GM19397 (cell line): ENCODE measurements around the gene MME.
"Not testable (repeated sequence)": the region's sequence is repeated elsewhere in the genome, so short reads cannot be mapped to it uniquely, and the experiment has no call there.

ENCODE experiments used
- ATAC-seq: cut with Tn5 transposase; IDR thresholded peaks from one replicate; pipeline ENCODE4 v1.9.1; 2021; ENCODE audit warnings: mild to moderate bottlenecking, moderate library complexity; ENCODE audit not compliant: unreplicated experiment

Gene MME

GRCh38 chr3:155189478-155189877 is 109.4 kb downstream of the MME start:
- no peak for ATAC-seq

GRCh38 chr3:155190691-155191090 is 110.6 kb downstream of the MME start:
- ATAC-seq: no peak

- no peak for ATAC-seq
These were observed 113.0 kb downstream of the MME start for GRCh38 chr3:155192957-155193746.

- ATAC-seq: no peak
These were observed 113.7 kb downstream of the MME start for GRCh38 chr3:155193868-155194267.

GRCh38 chr3:155194973-155195957 is 115.1 kb downstream of the MME start:
- ATAC-seq: no peak

GRCh38 chr3:155196131-155197021 is 116.3 kb downstream of the MME start:
- ATAC-seq: no peak

GRCh38 chr3:155197786-155198185 is 117.7 kb downstream of the MME start:
- ATAC-seq: no peak

GRCh38 chr3:155202626-155203025 is 122.5 kb downstream of the MME start:
- ATAC-seq: no peak

- no peak for ATAC-seq
These were observed 124.7 kb downstream of the MME start for GRCh38 chr3:155204851-155205250.

- no peak for ATAC-seq
These were observed 128.2 kb downstream of the MME start for GRCh38 chr3:155208183-155208800.

GRCh38 chr3:155210736-155211135 is 130.6 kb downstream of the MME start:
- ATAC-seq: no peak

- no peak for ATAC-seq
These were observed 131.1 kb downstream of the MME start for GRCh38 chr3:155211266-155211665.

GRCh38 chr3:155211940-155212339 is 131.8 kb downstream of the MME start:
- no peak for ATAC-seq

GRCh38 chr3:155216007-155216406 is 135.9 kb downstream of the MME start:
- ATAC-seq: not testable (repeated sequence)

GRCh38 chr3:155217591-155217990 is 137.5 kb downstream of the MME start:
- no peak for ATAC-seq

- ATAC-seq: no peak
These were observed 138.3 kb downstream of the MME start for GRCh38 chr3:155218462-155218861.

- ATAC-seq: no peak
These were observed 139.0 kb downstream of the MME start for GRCh38 chr3:155219106-155219505.

GRCh38 chr3:155225417-155225816 is 145.3 kb downstream of the MME start:
- ATAC-seq: no peak

- ATAC-seq: no peak
These were observed 147.0 kb downstream of the MME start for GRCh38 chr3:155227141-155227540.

- ATAC-seq: no peak
These were observed 148.6 kb downstream of the MME start for GRCh38 chr3:155228676-155229075.
